ENCODE results near the gene HOXA9.

DNA sequence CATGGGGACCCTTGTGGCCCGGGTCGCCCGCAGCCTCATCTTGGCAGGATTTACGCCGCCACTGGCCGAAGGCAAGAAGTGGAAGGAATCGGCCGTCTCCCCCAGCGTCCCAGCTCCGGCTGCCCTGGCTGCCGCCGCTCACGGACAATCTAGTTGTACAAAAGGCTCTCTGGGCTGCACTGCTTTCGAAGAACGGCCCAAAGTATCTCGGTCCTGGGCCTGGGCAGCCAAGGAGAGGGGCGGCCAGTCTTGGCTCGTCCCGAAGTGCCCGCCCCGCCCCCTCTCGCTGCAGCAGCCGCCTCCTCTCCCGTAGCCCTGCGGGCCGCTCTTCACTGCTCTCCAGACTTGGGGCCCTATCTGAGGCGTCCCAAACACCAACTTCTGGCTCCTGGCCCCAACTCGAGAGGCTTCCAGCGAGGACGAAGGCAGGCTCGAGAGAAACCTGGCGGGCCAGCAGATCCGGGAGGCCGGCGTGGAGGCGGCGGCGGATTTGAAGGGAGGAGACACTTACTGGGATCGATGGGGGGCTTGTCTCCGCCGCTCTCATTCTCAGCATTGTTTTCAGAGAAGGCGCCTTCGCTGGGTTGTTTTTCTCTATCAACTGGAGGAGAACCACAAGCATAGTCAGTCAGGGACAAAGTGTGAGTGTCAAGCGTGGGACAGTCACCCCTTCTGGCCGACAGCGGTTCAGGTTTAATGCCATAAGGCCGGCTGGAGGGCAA, 809 bp downstream of the HOXA9 start:
- TF ChIP-seq, protein P1, sequence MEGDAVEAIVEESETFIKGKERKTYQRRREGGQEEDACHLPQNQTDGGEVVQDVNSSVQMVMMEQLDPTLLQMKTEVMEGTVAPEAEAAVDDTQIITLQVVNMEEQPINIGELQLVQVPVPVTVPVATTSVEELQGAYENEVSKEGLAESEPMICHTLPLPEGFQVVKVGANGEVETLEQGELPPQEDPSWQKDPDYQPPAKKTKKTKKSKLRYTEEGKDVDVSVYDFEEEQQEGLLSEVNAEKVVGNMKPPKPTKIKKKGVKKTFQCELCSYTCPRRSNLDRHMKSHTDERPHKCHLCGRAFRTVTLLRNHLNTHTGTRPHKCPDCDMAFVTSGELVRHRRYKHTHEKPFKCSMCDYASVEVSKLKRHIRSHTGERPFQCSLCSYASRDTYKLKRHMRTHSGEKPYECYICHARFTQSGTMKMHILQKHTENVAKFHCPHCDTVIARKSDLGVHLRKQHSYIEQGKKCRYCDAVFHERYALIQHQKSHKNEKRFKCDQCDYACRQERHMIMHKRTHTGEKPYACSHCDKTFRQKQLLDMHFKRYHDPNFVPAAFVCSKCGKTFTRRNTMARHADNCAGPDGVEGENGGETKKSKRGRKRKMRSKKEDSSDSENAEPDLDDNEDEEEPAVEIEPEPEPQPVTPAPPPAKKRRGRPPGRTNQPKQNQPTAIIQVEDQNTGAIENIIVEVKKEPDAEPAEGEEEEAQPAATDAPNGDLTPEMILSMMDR (conservative IDR thresholded peaks at IDR 0.05; ENCODE audit: low read depth, low read length): no peak
- TF ChIP-seq POLR2A (IDR thresholded peaks at IDR 0.05; ENCODE audit: low read depth, low read length) (no peak), RAD21 (IDR thresholded peaks at IDR 0.05; ENCODE audit: low read length) (no peak), NFE2L2 (IDR thresholded peaks at IDR 0.05; ENCODE audit: low read depth, low read length) (no peak), CEBPB (IDR thresholded peaks at IDR 0.05; ENCODE audit: low read depth, low read length) (no peak), SMC3 (IDR thresholded peaks at IDR 0.05; ENCODE audit: low read depth, low read length) (no peak)

All from IMR-90 (cell line).